Body of pancreas (tissue), 4 donors: ENCODE measurements around the gene CMIP. TPM values are rescaled to one million over a fixed set of nuclear protein-coding genes. Genes with fewer than 3 reads are reported as not detected.

Experiments used
- ATAC-seq: fragments of 150-250 bp; one replicate; pipeline ENCODE4 v1.9.1; 2016
- DNase-seq, 4 donors: peaks; one replicate each; pipeline ENCODE4 v3.0.0-alpha.2; 2019
- H3K27ac ChIP-seq, 4 donors: fragments of 200-600 bp; sonication (generic); 1 replicate in 3 of 4; 2 replicates in 1 of 4; pipeline versions ENCODE4 v1.5.1 to v1.6.1; 2016 to 2019; ENCODE audit warnings: mild to moderate bottlenecking in 1 of 4, mixed read lengths in 1 of 4, moderate library complexity in 1 of 4
- H3K27me3 ChIP-seq, 2 donors: fragments of 200-600 bp; sonication (generic); one replicate each; pipeline ENCODE4 v1.6.0; 2016; ENCODE audit warnings: mild to moderate bottlenecking in 1 of 2
- H3K36me3 ChIP-seq, 2 donors: fragments of 200-600 bp; sonication (generic); replicated peaks in 1 of 2; 2 replicates each; pipeline ENCODE4 v1.5.1; 2016; ENCODE audit warnings: low read depth in 2 of 2; ENCODE audit not compliant: insufficient read depth in 1 of 2
- H3K4me1 ChIP-seq: fragments of 200-600 bp; sonication (generic); one replicate; pipeline ENCODE4 v1.6.0; 2016
- H3K4me3 ChIP-seq, 2 donors: fragments of 200-600 bp; sonication (generic); 1 replicate in 1 of 2; 2 replicates in 1 of 2; pipeline ENCODE4 v1.5.1; 2016 to 2019
- H3K9me3 ChIP-seq, 3 donors: fragments of 200-600 bp; sonication (generic); 1 replicate in 2 of 3; 2 replicates in 1 of 3; pipeline ENCODE4 v1.5.1; 2016
- CTCF ChIP-seq, 7 experiments: fragments of 450-650 bp in 4 of 7; fragments of 200-600 bp in 3 of 7; sonication (generic) in 3 of 7; IDR thresholded peaks; one replicate each; pipeline ENCODE4 v1.5.1; 2016 to 2019; ENCODE audit warnings: antibody characterized with exemption in 7 of 7
- POLR2A ChIP-seq, 3 donors: fragments of 450-650 bp; IDR thresholded peaks; one replicate each; pipeline ENCODE4 v1.6.1; 2016; ENCODE audit warnings: antibody characterized with exemption in 3 of 3, mild to moderate bottlenecking in 2 of 3
- WGBS, 2 donors: methylation state at CpG; one replicate each; pipeline ENCODE4 v1.1.5; 2017; 5-methylcytosine and 5-hydroxymethylcytosine counted together
- intact Hi-C: fragments of 100-400 bp; cut with DNase I; formaldehyde crosslinking; loops from one replicate; pipeline ENCODE4 v1.15.1; 2023
- total RNA-seq, 2 donors: library from RNA; depleted of rRNA; stranded (reverse); fragments of >200 nt; gene quantifications; one replicate each; pipeline ENCODE4 v1.1.0, GENCODE V29; 2016

CMIP gene
- total RNA-seq, 2 donors from 2014 or later = 18.7 to 18.8 TPM

DNA sequence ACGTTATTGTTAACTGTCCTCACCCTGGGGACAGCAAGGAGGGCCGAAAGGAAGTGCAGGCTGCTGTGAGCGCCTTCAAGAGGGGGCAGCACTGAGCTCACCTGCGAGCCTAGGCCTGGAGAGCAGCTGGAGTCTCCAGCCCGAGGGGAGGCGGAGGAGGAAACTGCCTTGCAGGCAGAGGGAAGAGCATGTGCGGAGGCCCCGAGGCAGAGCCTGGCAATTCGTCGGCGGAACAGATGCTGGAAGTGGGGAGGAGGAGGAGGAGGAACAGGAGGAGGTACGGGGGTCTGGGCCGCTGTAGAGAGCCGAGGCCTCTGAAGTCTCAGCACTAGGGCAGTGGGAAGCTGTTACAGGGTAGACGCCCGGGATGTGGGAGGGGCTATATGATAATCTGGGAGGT is 284.8 kb downstream of the CMIP start:
- no peak overlapping the region for H3K27ac ChIP-seq
- no peak for DNase-seq
- 79 to 83% methylated on average over 15 to 16 of the region's 16 CpGs for WGBS, 2 donors

GRCh38 chr16:81730090-81731051 is 285.8 kb downstream of the CMIP start:
- Histone ChIP-seq H3K9me3 (no peaks in the 10 kb centered on the region), H3K27me3 (no peaks in the 10 kb centered on the region), H3K4me3 (no peak overlapping the region), H3K36me3 (no peaks in the 10 kb centered on the region), H3K27ac (peak overlapping the region in 3 of 4 donors; percentile 33 to 65 (median 64)), H3K4me1 (peaks cover 9% of the 10 kb centered on the region)
- TF ChIP-seq CTCF (IDR thresholded peaks at IDR 0.05) (peak; percentile 54 to 80 (median 64)), POLR2A (IDR thresholded peaks at IDR 0.05) (peak in 1 of 3 donors; percentile 22)
- intact Hi-C loops = no loop called here
- 18 to 29% methylated on average over 24 to 47 of the region's 47 CpGs for WGBS, 2 donors
- DNase-seq (peak; percentile 75 to 88 (median 85)), ATAC-seq (peak; percentile 88)

More for the DNA sequence above, 284.8 kb downstream of the CMIP start:
- H3K4me1 ChIP-seq = peaks cover 9% of the 10 kb centered on the region
- TF ChIP-seq POLR2A (IDR thresholded peaks at IDR 0.05) (no peak), CTCF (IDR thresholded peaks at IDR 0.05) (no peak)
- H3K4me3 ChIP-seq = no peak overlapping the region
- no peaks in the 10 kb centered on the region for H3K9me3 ChIP-seq
- no peak for ATAC-seq
- intact Hi-C loops = loop anchor here (10.0 kb wide), 1 partner anchor 95 kb away; no protein-coding TSS in a partner anchor
- peaks cover 0 to 4% of the 10 kb centered on the region in 2 donors for H3K27me3 ChIP-seq
- no peaks in the 10 kb centered on the region for H3K36me3 ChIP-seq

- Histone ChIP-seq H3K4me1 (peaks cover 9% of the 10 kb centered on the region), H3K27me3 (no peaks in the 10 kb centered on the region), H3K9me3 (no peaks in the 10 kb centered on the region), H3K27ac (no peak overlapping the region), H3K4me3 (no peak overlapping the region), H3K36me3 (no peaks in the 10 kb centered on the region)
- DNase-seq = no peak
- intact Hi-C loops = no loop called here
- 82 to 85% methylated on average over 8 of the region's 8 CpGs for WGBS, 2 donors
- ATAC-seq = no peak
- TF ChIP-seq CTCF (IDR thresholded peaks at IDR 0.05) = no peak
- TF ChIP-seq POLR2A (IDR thresholded peaks at IDR 0.05) = no peak
Measured at GRCh38 chr16:81731649-81732048, 287.0 kb downstream of the CMIP start.

- Histone ChIP-seq H3K9me3 (no peaks in the 10 kb centered on the region), H3K27ac (no peak overlapping the region), H3K4me1 (peaks cover 12% of the 10 kb centered on the region), H3K36me3 (no peaks in the 10 kb centered on the region), H3K27me3 (no peaks in the 10 kb centered on the region), H3K4me3 (no peak overlapping the region)
- no peak for ATAC-seq
- no peak for TF ChIP-seq CTCF (IDR thresholded peaks at IDR 0.05)
- TF ChIP-seq POLR2A (IDR thresholded peaks at IDR 0.05) = no peak
- no peak for DNase-seq
- WGBS, 2 donors = 63% methylated on average over 1 of the region's 1 CpG; no CpG with 5 or more reads in 1 of the 2 donors
- intact Hi-C loops = no loop called here
Measured at GRCh38 chr16:81732699-81733098, 288.1 kb downstream of the CMIP start.
